Endometrium (tissue), 2 donors: ENCODE results near the gene NHP2.

Experiments used
- FAIRE-seq: peaks from 2 replicates; lab custom pipeline; 2012; peaks lifted over from hg19 to GRCh38; lab: Jason Lieb, UNC
- donor health status: control.
- donor health status: control.

The NHP2 gene

GRCh38 chr5:178174456-178174855 is 20.8 kb upstream of the NHP2 start:
- no peak for FAIRE-seq

- FAIRE-seq: no peak
Observed at GRCh38 chr5:178170455-178170854, 16.8 kb upstream of the NHP2 start.

GRCh38 chr5:178165581-178165980 is 11.9 kb upstream of the NHP2 start:
- no peak for FAIRE-seq

DNA sequence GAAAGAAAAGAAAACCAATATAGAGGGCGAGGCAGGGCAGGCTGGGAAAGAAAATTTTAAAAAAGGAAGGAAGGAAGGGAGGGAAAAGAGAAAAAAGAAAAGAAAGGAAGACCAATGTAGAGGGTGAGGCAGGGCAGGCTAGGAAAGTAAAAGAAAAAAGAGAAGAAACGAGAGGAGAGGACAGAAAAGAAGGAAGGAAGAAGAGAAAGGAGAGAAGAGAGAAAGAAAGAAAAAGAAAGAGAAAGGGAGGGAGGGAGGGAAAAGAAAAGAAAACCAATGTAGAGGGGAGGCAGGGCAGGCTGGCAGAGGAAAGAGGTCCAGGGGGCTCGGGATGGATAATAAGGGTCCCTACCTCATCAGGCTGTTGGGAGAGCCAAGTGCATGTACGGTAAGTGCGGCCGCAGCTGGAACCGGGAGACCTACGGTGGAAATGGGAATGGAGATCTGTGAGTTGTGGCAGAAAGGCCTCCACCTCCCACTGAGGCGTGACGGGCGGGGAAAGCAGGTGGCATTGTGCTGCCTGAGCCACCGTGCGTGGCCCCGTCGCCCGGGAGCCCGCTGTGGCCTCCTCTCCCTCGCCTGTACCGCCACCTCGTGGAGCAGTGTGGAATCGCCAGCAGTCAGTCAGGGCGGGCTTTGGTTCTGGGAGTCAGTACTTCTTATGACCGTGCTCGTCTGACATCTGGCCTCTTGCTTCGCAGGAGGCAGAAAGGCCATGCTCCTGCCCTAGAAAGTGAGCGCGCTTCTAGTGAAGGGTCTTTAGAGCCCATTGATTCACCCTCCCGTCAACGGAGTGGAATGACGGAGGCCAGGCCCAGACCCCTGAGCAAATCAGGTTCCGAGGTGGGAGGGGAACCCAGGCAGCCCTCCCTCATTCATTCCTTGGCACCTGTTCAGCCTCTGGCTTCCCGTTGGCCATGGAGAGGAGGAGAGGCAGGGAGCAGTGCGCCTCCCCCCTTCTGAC is 10.4 kb upstream of the NHP2 start:
- FAIRE-seq: no peak

DNA sequence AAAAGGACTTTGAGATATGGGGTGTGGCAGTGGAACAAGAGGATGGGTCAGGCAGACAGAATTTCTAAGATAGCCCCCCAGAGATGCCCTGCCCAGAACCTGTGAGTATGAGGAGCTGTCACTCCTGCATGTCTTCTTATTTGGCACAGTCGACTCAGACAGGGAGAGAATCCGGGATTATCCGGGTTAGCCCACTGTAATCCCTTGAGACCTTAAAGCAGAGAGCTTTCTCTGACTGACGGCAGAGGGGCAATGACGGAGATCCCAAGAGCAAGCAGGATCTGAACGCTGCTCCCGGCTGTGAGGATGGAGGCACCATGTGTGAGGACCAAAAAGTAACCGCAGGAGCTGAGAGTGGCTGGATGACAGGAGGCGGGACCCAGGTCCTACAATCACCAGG is 8.8 kb upstream of the NHP2 start:
- no peak for FAIRE-seq

- FAIRE-seq: no peak
Observed at GRCh38 chr5:178160176-178160575, 6.5 kb upstream of the NHP2 start.

DNA sequence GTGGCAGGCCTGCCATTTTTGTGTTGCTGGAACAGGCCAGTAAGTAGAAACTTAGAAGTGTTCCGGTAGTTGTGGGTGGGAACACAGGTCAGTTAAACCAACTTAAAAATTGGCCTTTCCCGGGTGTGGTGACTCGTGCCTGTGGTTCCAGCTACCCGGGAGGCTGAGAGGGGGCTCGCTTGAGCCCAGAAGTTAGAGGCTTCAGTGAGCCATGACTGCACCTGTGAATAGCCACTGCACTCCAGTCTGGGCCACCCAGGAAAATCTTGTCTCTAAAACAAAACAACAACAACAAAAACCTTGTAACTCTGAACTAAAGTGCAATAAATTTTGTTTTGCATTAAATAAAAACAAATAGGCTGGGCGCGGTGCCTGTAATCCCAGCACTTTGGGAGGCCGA is 1.4 kb upstream of the NHP2 start:
- FAIRE-seq: no peak

GRCh38 chr5:178152491-178153444 is 917 bp downstream of the NHP2 start:
- FAIRE-seq: no peak

DNA sequence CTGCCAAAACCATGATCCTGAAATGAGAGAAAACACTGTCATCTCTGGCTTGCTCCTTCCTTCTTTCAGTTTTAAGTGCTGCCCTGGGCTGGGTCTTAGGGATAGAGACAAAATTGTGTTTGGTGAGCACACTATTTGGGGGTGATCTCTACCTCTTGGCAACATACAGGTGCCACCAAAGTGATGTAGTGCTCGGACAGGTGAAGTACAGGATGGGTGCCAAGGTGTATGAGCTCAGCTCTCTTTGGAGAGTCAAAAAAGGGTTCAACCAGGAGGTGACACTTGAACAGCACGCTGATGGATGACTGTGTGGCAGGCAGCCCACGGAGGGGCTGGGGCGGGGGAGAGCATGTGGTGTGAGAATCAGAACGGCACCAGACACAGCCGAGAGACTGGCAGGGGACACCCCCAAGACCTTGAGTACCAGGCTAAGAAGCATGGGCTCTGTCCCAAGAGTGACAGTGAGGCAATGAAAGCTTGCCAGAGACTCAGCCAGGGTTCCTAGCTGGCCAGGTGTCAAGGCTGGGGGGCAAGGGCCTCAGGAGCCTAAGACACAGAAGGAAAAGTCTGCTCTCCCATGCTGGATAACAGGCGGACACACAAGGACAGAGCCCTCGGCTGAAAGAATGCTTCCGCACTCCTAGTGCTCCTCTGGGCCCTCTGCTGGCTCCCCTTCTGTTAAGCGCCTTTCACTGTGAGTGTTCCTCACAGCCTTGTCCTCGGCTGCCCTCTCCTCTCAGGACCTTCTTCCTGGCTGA is 2.5 kb downstream of the NHP2 start:
- FAIRE-seq: no peak

DNA sequence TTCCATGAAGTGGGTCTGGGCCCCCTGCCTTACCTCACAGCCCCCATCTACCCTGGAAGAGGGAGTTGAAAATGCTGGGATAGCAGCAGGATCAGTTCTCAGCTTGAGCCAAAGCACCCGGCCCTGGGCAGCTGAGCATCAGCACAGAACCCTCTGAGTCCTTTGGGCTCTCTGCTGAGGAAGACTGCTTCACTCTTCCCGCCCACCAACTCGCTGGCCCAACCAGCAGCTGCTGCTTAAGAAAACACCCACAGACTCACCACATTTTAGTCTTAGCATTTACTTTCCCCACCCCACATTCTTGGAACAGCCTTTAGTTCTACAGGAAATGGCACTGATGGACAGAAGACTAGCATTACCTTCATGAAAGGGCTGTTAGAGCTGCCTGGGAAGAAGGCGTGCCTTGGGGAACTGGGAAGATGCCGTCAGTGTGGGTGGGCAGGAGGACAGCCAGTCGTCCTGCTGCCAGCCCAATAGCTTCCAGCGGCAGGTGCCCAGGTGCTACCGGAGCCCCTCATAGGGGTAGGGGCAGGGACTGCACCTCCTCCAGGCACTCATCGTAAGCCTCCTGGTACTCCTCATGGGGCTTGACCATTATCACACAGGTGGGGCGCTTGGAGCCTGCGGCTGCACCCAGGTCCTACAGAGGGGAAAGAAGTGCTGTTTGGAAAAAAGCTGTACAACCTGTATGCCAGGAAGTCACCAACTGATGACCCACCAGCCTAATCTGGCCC is 4.3 kb downstream of the NHP2 start:
- FAIRE-seq: no peak

GRCh38 chr5:178147406-178147805 is 6.3 kb downstream of the NHP2 start:
- no peak for FAIRE-seq

- FAIRE-seq: no peak
Observed at GRCh38 chr5:178145965-178146820, 7.5 kb downstream of the NHP2 start.

- FAIRE-seq: no peak
Observed at GRCh38 chr5:178143901-178144300, 9.8 kb downstream of the NHP2 start.

DNA sequence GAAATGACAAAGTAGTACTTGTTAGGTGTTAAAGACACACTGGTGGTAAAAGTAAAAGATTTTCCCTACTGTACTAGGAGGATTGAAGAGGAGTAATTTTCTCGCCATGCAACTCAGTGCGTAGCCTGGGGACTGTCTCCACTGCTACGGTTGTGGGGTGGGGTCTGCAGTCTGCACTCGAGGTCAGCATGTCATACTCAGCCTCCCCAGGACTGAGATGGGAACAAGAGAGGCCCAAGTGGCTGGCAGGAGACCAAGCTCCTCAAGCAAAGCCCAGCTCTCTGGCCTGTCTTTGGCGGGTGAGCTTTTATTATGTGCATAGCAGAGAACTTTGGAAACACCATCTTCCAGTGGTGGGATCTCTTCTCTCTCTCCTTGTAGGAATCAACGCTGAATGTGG is 10.4 kb downstream of the NHP2 start:
- no peak for FAIRE-seq

GRCh38 chr5:178142642-178143041 is 11.0 kb downstream of the NHP2 start:
- no peak for FAIRE-seq

GRCh38 chr5:178141550-178141949 is 12.1 kb downstream of the NHP2 start:
- no peak for FAIRE-seq

GRCh38 chr5:178137991-178138390 is 15.7 kb downstream of the NHP2 start:
- no peak for FAIRE-seq

- no peak for FAIRE-seq
Observed at GRCh38 chr5:178136990-178137389, 16.7 kb downstream of the NHP2 start.

- FAIRE-seq: no peak
Observed at GRCh38 chr5:178131446-178131996, 22.2 kb downstream of the NHP2 start.
